Stimulated activated effector memory CD8-positive, alpha-beta T cell treated with anti-CD3 and anti-CD28 coated beads, Interleukin-12 subunit alpha, Interleukin-12 subunit beta, amount 100 ng/mL, for 72 hours (primary cell): Measurements from ENCODE around the gene CRIP3.

ENCODE experiments used
- ATAC-seq: fragments of 150-1000 bp; cut with Tn5 transposase; 2 replicates; pipeline ENCODE4 v1.10.0; 2021
- DNase-seq, 2 donors: peaks; one replicate each; pipeline ENCODE4 v3.0.0; 2021 to 2022; ENCODE audit warnings: low spot score in 2 of 2
- H3K27ac Mint-ChIP-seq: one replicate; pipeline ENCODE4 v1.8.0; 2022; ENCODE audit warnings: mild to moderate bottlenecking, mixed read lengths
- H3K36me3 Mint-ChIP-seq: one replicate; pipeline ENCODE4 v1.8.0; 2022; ENCODE audit warnings: mild to moderate bottlenecking, mixed read lengths
- H3K4me1 Mint-ChIP-seq: one replicate; pipeline ENCODE4 v1.8.0; 2022; ENCODE audit warnings: mixed read lengths
- H3K4me3 Mint-ChIP-seq: one replicate; pipeline ENCODE4 v1.8.0; 2022; ENCODE audit warnings: mild to moderate bottlenecking, mixed read lengths
- H3K9me3 Mint-ChIP-seq: one replicate; pipeline ENCODE4 v1.8.0; 2022; ENCODE audit warnings: mixed read lengths

Gene CRIP3

GRCh38 chr6:43262000-43262779, 46.4 kb downstream of the CRIP3 start:
- H3K9me3 Mint-ChIP-seq: no peaks in the 10 kb centered on the region
- peak overlapping the region; percentile 23 for H3K27ac Mint-ChIP-seq
- ATAC-seq (no peak), DNase-seq (no peak)
- peaks cover 25% of the 10 kb centered on the region for H3K4me1 Mint-ChIP-seq
- no peak overlapping the region for H3K4me3 Mint-ChIP-seq
- H3K36me3 Mint-ChIP-seq: no peaks in the 10 kb centered on the region

GRCh38 chr6:43261198-43261597, 47.4 kb downstream of the CRIP3 start:
- Mint-ChIP-seq H3K4me1 (peaks cover 29% of the 10 kb centered on the region), H3K36me3 (no peaks in the 10 kb centered on the region), H3K27ac (peak overlapping the region; percentile 23), H3K4me3 (no peak overlapping the region), H3K9me3 (no peaks in the 10 kb centered on the region)
- ATAC-seq (no peak), DNase-seq (no peak)

- no peaks in the 10 kb centered on the region for H3K9me3 Mint-ChIP-seq
- H3K36me3 Mint-ChIP-seq: peaks cover 3% of the 10 kb centered on the region
- peak overlapping the region; percentile 35 for H3K27ac Mint-ChIP-seq
- DNase-seq: no peak
- no peak for ATAC-seq
- H3K4me1 Mint-ChIP-seq: peaks cover 32% of the 10 kb centered on the region
- no peak overlapping the region for H3K4me3 Mint-ChIP-seq
Measured at GRCh38 chr6:43260791-43261190, 47.8 kb downstream of the CRIP3 start.

GRCh38 chr6:43258807-43259686, 49.6 kb downstream of the CRIP3 start:
- no peak for ATAC-seq
- peaks cover 43% of the 10 kb centered on the region for H3K4me1 Mint-ChIP-seq

GRCh38 chr6:43258180-43258579, 50.4 kb downstream of the CRIP3 start:
- H3K4me3 Mint-ChIP-seq: no peak overlapping the region
- DNase-seq (no peak), ATAC-seq (no peak)
- peak overlapping the region; percentile 83 for H3K27ac Mint-ChIP-seq
- H3K4me1 Mint-ChIP-seq: peaks cover 39% of the 10 kb centered on the region
- no peaks in the 10 kb centered on the region for H3K9me3 Mint-ChIP-seq
- H3K36me3 Mint-ChIP-seq: peaks cover 6% of the 10 kb centered on the region

More at GRCh38 chr6:43258807-43259686, 49.6 kb downstream of the CRIP3 start:
- no peak for DNase-seq
- peaks cover 6% of the 10 kb centered on the region for H3K36me3 Mint-ChIP-seq
- H3K9me3 Mint-ChIP-seq: no peaks in the 10 kb centered on the region
- no peak overlapping the region for H3K4me3 Mint-ChIP-seq
- peak overlapping the region; percentile 83 for H3K27ac Mint-ChIP-seq

- H3K27ac Mint-ChIP-seq: peak overlapping the region; percentile 83
- H3K36me3 Mint-ChIP-seq: peaks cover 6% of the 10 kb centered on the region
- H3K4me3 Mint-ChIP-seq: no peak overlapping the region
- peak; percentile 64 for ATAC-seq
- H3K4me1 Mint-ChIP-seq: peaks cover 38% of the 10 kb centered on the region
- DNase-seq: no peak
- no peaks in the 10 kb centered on the region for H3K9me3 Mint-ChIP-seq
Measured at GRCh38 chr6:43257367-43258145, 51.1 kb downstream of the CRIP3 start.

- Mint-ChIP-seq H3K4me3 (no peak overlapping the region), H3K27ac (no peak overlapping the region)
- ATAC-seq: no peak
Measured at GRCh38 chr6:43256670-43257366, 51.8 kb downstream of the CRIP3 start.

More at GRCh38 chr6:43256670-43257366, 51.8 kb downstream of the CRIP3 start:
- peaks cover 39% of the 10 kb centered on the region for H3K4me1 Mint-ChIP-seq
- DNase-seq: no peak
- H3K9me3 Mint-ChIP-seq: no peaks in the 10 kb centered on the region
- peaks cover 6% of the 10 kb centered on the region for H3K36me3 Mint-ChIP-seq
